ENCODE data around the gene ZNF747.

The ZNF747 gene

GRCh38 chr16:30534368-30535105 lies at the start of gene ZNF747:
Gene ZNF747 (minus strand): TSS chr16:30534858. CDS start chr16:30534679, 179 bp downstream.
- FAIRE-seq: no peak
- peak; percentile 85 for DNase-seq (ENCODE audit: insufficient read length, low spot score)
- peak; percentile 28; the same call in 1 of the 2 replicates for TF ChIP-seq POLR2A (IDR thresholded peaks at IDR 0.05; ENCODE audit: low read depth, low read length)

- TF ChIP-seq POLR2A (IDR thresholded peaks at IDR 0.05; ENCODE audit: low read depth, low read length): no peak
- DNase-seq (ENCODE audit: insufficient read length, low spot score): no peak
- no peak for FAIRE-seq
These were observed 48.1 kb upstream of the ZNF747 start for GRCh38 chr16:30582611-30583340.

GRCh38 chr16:30581457-30581856 lies 46.8 kb upstream of the ZNF747 start:
- FAIRE-seq (no peak), DNase-seq (ENCODE audit: insufficient read length, low spot score) (no peak)
- TF ChIP-seq POLR2A (IDR thresholded peaks at IDR 0.05; ENCODE audit: low read depth, low read length): no peak

GRCh38 chr16:30574678-30575077 lies 40.0 kb upstream of the ZNF747 start:
- FAIRE-seq (no peak), DNase-seq (ENCODE audit: insufficient read length, low spot score) (no peak)
- TF ChIP-seq POLR2A (IDR thresholded peaks at IDR 0.05; ENCODE audit: low read depth, low read length): no peak

GRCh38 chr16:30571445-30572322 lies 37.0 kb upstream of the ZNF747 start, which contains the start of gene ZNF688:
Gene ZNF688 (minus strand): TSS chr16:30571714. CDS start chr16:30571629, 85 bp downstream.
- FAIRE-seq: peak; percentile 67
- TF ChIP-seq POLR2A (IDR thresholded peaks at IDR 0.05; ENCODE audit: low read depth, low read length): peak; percentile 53
- peak; percentile 93 for DNase-seq (ENCODE audit: insufficient read length, low spot score)

- no peak for TF ChIP-seq POLR2A (IDR thresholded peaks at IDR 0.05; ENCODE audit: low read depth, low read length)
- FAIRE-seq: no peak
- DNase-seq (ENCODE audit: insufficient read length, low spot score): no peak
These were observed 36.2 kb upstream of the ZNF747 start for GRCh38 chr16:30570636-30571444.

GRCh38 chr16:30569746-30570635 lies 35.3 kb upstream of the ZNF747 start:
- FAIRE-seq: no peak
- no peak for DNase-seq (ENCODE audit: insufficient read length, low spot score)
- TF ChIP-seq POLR2A (IDR thresholded peaks at IDR 0.05; ENCODE audit: low read depth, low read length): no peak

- no peak for FAIRE-seq
- TF ChIP-seq POLR2A (IDR thresholded peaks at IDR 0.05; ENCODE audit: low read depth, low read length): no peak
- no peak for DNase-seq (ENCODE audit: insufficient read length, low spot score)
These were observed 34.6 kb upstream of the ZNF747 start for GRCh38 chr16:30569281-30569680.

- FAIRE-seq (peak; percentile 69), DNase-seq (ENCODE audit: insufficient read length, low spot score) (peak; percentile 62)
- TF ChIP-seq POLR2A (IDR thresholded peaks at IDR 0.05; ENCODE audit: low read depth, low read length): no peak
These were observed 33.5 kb upstream of the ZNF747 start for GRCh38 chr16:30567991-30568638.

GRCh38 chr16:30567160-30567990 lies 32.7 kb upstream of the ZNF747 start:
- peak; percentile 19 for DNase-seq (ENCODE audit: insufficient read length, low spot score)
- no peak for FAIRE-seq
- no peak for TF ChIP-seq POLR2A (IDR thresholded peaks at IDR 0.05; ENCODE audit: low read depth, low read length)

- TF ChIP-seq POLR2A (IDR thresholded peaks at IDR 0.05; ENCODE audit: low read depth, low read length): no peak
- no peak for FAIRE-seq
- DNase-seq (ENCODE audit: insufficient read length, low spot score): no peak
These were observed 31.9 kb upstream of the ZNF747 start for GRCh38 chr16:30566531-30566930.

Data from H54 (cell line).